ENCODE measurements around the gene PPM1H. TPM values are rescaled to one million over a fixed set of nuclear protein-coding genes. Genes with fewer than 3 reads are reported as not detected.

PPM1H gene
- total RNA-seq, 1 experiment from 2014 or later = 12.0 TPM

DNA sequence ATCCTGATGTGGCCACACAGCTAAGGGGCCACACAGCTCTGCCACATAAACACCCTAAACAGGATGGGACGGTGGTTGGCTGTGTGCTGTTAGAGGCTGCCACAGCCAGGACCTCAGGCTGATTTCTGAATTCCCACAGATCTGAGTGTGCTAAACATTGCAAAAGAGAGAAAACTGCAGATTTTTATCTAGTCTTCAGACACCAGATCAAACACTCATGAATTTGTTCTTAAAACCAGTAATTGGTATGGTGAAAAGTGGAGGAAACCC, 277.7 kb downstream of the PPM1H start:
- POLR2A ChIA-PET (ENCODE audit: unreplicated experiment) = no interaction called here
- Histone ChIP-seq H3K4me3 (ENCODE audit: low read length) (no peak overlapping the region), H2AFZ (ENCODE audit: low read length) (no peak overlapping the region), H3K4me2 (ENCODE audit: low read length) (no peak overlapping the region), H3K79me2 (ENCODE audit: low read length) (no peaks in the 10 kb centered on the region), H3K9ac (ENCODE audit: low read length) (no peak overlapping the region), H3K27ac (ENCODE audit: low read length) (no peak overlapping the region), H3K9me2 (replicated peaks; ENCODE audit: low read length) (0 out of 2 replicates have a peak, but pooled peaks cover 3% of the 10 kb centered on the region), H3K27me3 (ENCODE audit: low read length) (no peaks in the 10 kb centered on the region), H3F3A (ENCODE audit: low read length, unreplicated experiment) (no peaks in the 10 kb centered on the region), H4K20me1 (ENCODE audit: low read length) (no peaks in the 10 kb centered on the region), H3K36me3 (ENCODE audit: low read depth, low read length) (no peaks in the 10 kb centered on the region), H3K4me1 (ENCODE audit: insufficient read depth, low read length) (peaks cover 15% of the 10 kb centered on the region), H3K9me3 (ENCODE audit: low read length) (no peaks in the 10 kb centered on the region)
- intact Hi-C loops (cut with micrococcal nuclease) = no loop called here
- CTCF ChIA-PET = no interaction called here
- no TSS peak for BruUV-seq (replicated peaks)
- ATAC-seq = no peak
- DNase-seq = no peak
- TF ChIP-seq, protein P1, sequence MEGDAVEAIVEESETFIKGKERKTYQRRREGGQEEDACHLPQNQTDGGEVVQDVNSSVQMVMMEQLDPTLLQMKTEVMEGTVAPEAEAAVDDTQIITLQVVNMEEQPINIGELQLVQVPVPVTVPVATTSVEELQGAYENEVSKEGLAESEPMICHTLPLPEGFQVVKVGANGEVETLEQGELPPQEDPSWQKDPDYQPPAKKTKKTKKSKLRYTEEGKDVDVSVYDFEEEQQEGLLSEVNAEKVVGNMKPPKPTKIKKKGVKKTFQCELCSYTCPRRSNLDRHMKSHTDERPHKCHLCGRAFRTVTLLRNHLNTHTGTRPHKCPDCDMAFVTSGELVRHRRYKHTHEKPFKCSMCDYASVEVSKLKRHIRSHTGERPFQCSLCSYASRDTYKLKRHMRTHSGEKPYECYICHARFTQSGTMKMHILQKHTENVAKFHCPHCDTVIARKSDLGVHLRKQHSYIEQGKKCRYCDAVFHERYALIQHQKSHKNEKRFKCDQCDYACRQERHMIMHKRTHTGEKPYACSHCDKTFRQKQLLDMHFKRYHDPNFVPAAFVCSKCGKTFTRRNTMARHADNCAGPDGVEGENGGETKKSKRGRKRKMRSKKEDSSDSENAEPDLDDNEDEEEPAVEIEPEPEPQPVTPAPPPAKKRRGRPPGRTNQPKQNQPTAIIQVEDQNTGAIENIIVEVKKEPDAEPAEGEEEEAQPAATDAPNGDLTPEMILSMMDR (conservative IDR thresholded peaks at IDR 0.05; ENCODE audit: low read depth, low read length) = no peak
- no peak for TF ChIP-seq EZH2phosphoT487 (IDR thresholded peaks at IDR 0.05; ENCODE audit: borderline replicate concordance, low read length)
- no peak for TF ChIP-seq EZH2 (IDR thresholded peaks at IDR 0.05; ENCODE audit: low read length, unreplicated experiment)

DNA sequence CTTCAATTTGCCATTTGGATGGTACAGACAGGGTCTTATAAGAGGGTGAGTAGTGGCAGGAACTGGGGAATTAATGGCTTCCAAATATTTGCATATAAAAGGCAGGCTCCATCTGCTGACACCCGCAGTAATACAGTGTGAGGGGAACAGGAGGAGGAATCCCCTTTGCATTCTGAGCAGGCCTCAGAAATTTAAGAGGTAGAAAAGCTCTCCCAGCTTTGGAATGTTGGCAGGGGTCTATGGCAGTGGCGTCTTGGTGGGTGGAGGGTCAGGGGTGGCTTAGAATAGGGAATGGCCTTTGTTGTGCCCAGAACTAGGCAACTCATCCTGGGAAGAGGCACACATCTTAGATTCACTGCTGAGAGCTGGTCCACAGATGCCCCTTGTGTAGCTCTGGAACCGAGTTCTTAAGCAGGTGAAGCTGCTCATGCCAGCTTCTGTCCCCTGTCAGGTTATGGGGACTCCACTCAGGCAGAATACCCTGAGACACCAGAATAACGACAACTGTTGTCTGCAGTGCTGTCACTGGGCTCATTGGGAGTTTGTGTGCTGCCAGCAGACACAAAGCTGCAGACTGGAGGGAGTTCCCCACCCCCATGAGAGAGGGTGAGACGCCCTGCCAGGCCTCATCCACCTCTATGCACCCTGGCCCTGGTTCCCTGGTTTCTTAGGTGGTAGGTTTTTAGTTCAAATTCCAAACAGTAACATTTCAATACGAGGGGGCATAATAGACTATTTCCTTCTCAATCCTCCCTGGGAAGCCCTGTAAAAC, 278.2 kb downstream of the PPM1H start:
- H3K9me2 ChIP-seq (replicated peaks; ENCODE audit: low read length) = 0 out of 2 replicates have a peak, but pooled peaks cover 3% of the 10 kb centered on the region
- POLR2A ChIA-PET (ENCODE audit: unreplicated experiment) = no interaction called here
- BruUV-seq (replicated peaks) = no TSS peak
- intact Hi-C loops (cut with micrococcal nuclease) = no loop called here
- peaks cover 15% of the 10 kb centered on the region for H3K4me1 ChIP-seq (ENCODE audit: insufficient read depth, low read length)
- no peak overlapping the region for H2AFZ ChIP-seq (ENCODE audit: low read length)
- TF ChIP-seq EZH2 (IDR thresholded peaks at IDR 0.05; ENCODE audit: low read length, unreplicated experiment) = no peak
- TF ChIP-seq, protein P1 (conservative IDR thresholded peaks at IDR 0.05; ENCODE audit: low read depth, low read length) = no peak
- TF ChIP-seq EZH2phosphoT487 (IDR thresholded peaks at IDR 0.05; ENCODE audit: borderline replicate concordance, low read length) = no peak
- no peaks in the 10 kb centered on the region for H3K9me3 ChIP-seq (ENCODE audit: low read length)
- H3F3A ChIP-seq (ENCODE audit: low read length, unreplicated experiment) = no peaks in the 10 kb centered on the region
- H3K9ac ChIP-seq (ENCODE audit: low read length) = no peak overlapping the region
- H4K20me1 ChIP-seq (ENCODE audit: low read length) = no peaks in the 10 kb centered on the region
- H3K27me3 ChIP-seq (ENCODE audit: low read length) = no peaks in the 10 kb centered on the region
- no peak overlapping the region for H3K27ac ChIP-seq (ENCODE audit: low read length)
- no peaks in the 10 kb centered on the region for H3K36me3 ChIP-seq (ENCODE audit: low read depth, low read length)
- CTCF ChIA-PET = no interaction called here
- no peak overlapping the region for H3K4me3 ChIP-seq (ENCODE audit: low read length)
- H3K4me2 ChIP-seq (ENCODE audit: low read length) = no peak overlapping the region
- no peak for DNase-seq
- ATAC-seq = no peak
- H3K79me2 ChIP-seq (ENCODE audit: low read length) = no peaks in the 10 kb centered on the region

DNA sequence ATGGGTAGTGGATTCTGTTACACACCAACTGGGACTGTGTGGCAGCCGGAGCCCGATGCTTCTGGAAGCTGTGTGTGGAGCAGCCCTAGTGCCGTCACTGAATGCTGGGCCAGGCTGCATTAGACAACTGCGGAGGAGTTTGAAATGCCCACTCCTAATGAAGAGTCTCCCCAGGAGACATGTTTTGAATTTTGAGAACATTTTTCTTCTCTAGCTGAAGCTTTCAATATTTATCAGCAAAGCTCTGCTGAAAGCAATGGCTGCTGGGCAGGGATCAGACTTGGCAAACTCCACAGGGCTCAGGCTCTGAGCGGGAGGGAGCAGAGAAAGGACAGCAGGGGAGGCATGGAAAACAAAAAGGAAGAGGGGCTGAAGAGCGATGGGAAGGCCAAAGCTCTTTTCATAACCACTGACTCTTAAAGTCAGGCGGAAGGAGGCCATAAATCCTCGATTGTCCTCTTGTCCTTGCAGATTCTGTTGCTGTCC, 279.2 kb downstream of the PPM1H start:
- H3K9me2 ChIP-seq (replicated peaks; ENCODE audit: low read length) = 0 out of 2 replicates have a peak, but pooled peaks cover 3% of the 10 kb centered on the region
- no peaks in the 10 kb centered on the region for H4K20me1 ChIP-seq (ENCODE audit: low read length)
- TF ChIP-seq, protein P1 (conservative IDR thresholded peaks at IDR 0.05; ENCODE audit: low read depth, low read length) = no peak
- TF ChIP-seq EZH2phosphoT487 (IDR thresholded peaks at IDR 0.05; ENCODE audit: borderline replicate concordance, low read length) (no peak), EZH2 (IDR thresholded peaks at IDR 0.05; ENCODE audit: low read length, unreplicated experiment) (no peak)
- ATAC-seq (no peak), DNase-seq (no peak)
- no peaks in the 10 kb centered on the region for H3K79me2 ChIP-seq (ENCODE audit: low read length)
- ChIA-PET POLR2A (ENCODE audit: unreplicated experiment) (interaction anchor here (0.6 kb wide), 1 partner anchor 114 kb away, joined by 5 read pairs; no protein-coding TSS in a partner anchor), CTCF (no interaction called here)
- BruUV-seq (replicated peaks) = no TSS peak
- no peaks in the 10 kb centered on the region for H3K27me3 ChIP-seq (ENCODE audit: low read length)
- H3F3A ChIP-seq (ENCODE audit: low read length, unreplicated experiment) = no peaks in the 10 kb centered on the region
- H3K4me1 ChIP-seq (ENCODE audit: insufficient read depth, low read length) = peaks cover 8% of the 10 kb centered on the region
- no peak overlapping the region for H3K9ac ChIP-seq (ENCODE audit: low read length)
- no peaks in the 10 kb centered on the region for H3K9me3 ChIP-seq (ENCODE audit: low read length)
- intact Hi-C loops (cut with micrococcal nuclease) = no loop called here
- H3K27ac ChIP-seq (ENCODE audit: low read length) = no peak overlapping the region
- H2AFZ ChIP-seq (ENCODE audit: low read length) = no peak overlapping the region
- no peak overlapping the region for H3K4me2 ChIP-seq (ENCODE audit: low read length)
- H3K4me3 ChIP-seq (ENCODE audit: low read length) = no peak overlapping the region
- no peaks in the 10 kb centered on the region for H3K36me3 ChIP-seq (ENCODE audit: low read depth, low read length)
